ENCODE results near the gene RIMBP2.

The RIMBP2 gene

GRCh38 chr12:130625201-130625600 is 90.9 kb downstream of the RIMBP2 start:
- DNase-seq = no peak

- no peak for DNase-seq
Observed at GRCh38 chr12:130622803-130623202, 93.3 kb downstream of the RIMBP2 start.

GRCh38 chr12:130621696-130622298 is 94.3 kb downstream of the RIMBP2 start:
- no peak for DNase-seq

- no peak for DNase-seq
Observed at GRCh38 chr12:130620756-130621155, 95.3 kb downstream of the RIMBP2 start.

GRCh38 chr12:130620281-130620680 is 95.8 kb downstream of the RIMBP2 start:
- DNase-seq = no peak

- no peak for DNase-seq
Observed at GRCh38 chr12:130619385-130620001, 96.6 kb downstream of the RIMBP2 start.

GRCh38 chr12:130617219-130617618 is 98.9 kb downstream of the RIMBP2 start:
- DNase-seq = no peak

- DNase-seq = no peak
Observed at GRCh38 chr12:130615861-130616345, 100.2 kb downstream of the RIMBP2 start.

GRCh38 chr12:130614530-130614905 is 101.6 kb downstream of the RIMBP2 start:
- DNase-seq = no peak

GRCh38 chr12:130613831-130614529 is 102.1 kb downstream of the RIMBP2 start:
- DNase-seq = no peak

- DNase-seq = no peak
Observed at GRCh38 chr12:130613131-130613530, 103.0 kb downstream of the RIMBP2 start.

- DNase-seq = no peak
Observed at GRCh38 chr12:130611026-130611905, 104.8 kb downstream of the RIMBP2 start.

GRCh38 chr12:130609966-130610365 is 106.1 kb downstream of the RIMBP2 start:
- DNase-seq = no peak

- no peak for DNase-seq
Observed at GRCh38 chr12:130608831-130609230, 107.3 kb downstream of the RIMBP2 start.

GRCh38 chr12:130608132-130608531 is 108.0 kb downstream of the RIMBP2 start:
- DNase-seq = no peak

- DNase-seq = no peak
Observed at GRCh38 chr12:130606231-130606630, 109.9 kb downstream of the RIMBP2 start.

- DNase-seq = no peak
Observed at GRCh38 chr12:130603396-130603965, 112.6 kb downstream of the RIMBP2 start.

- DNase-seq = no peak
Observed at GRCh38 chr12:130602251-130602650, 113.8 kb downstream of the RIMBP2 start.

- DNase-seq = no peak
Observed at GRCh38 chr12:130601327-130601726, 114.8 kb downstream of the RIMBP2 start.

GRCh38 chr12:130596241-130596640 is 119.9 kb downstream of the RIMBP2 start:
- no peak for DNase-seq

GRCh38 chr12:130595566-130595965 is 120.5 kb downstream of the RIMBP2 start:
- DNase-seq = no peak

GRCh38 chr12:130593056-130593455 is 123.0 kb downstream of the RIMBP2 start:
- DNase-seq = no peak

- DNase-seq = no peak
Observed at GRCh38 chr12:130592641-130593040, 123.5 kb downstream of the RIMBP2 start.
